MG63 (cell line): ENCODE data around the gene KCNMB2. TPM values are rescaled to one million over a fixed set of nuclear protein-coding genes. Genes with fewer than 3 reads are reported as not detected.

Source experiments
- DNase-seq: peaks from one replicate; pipeline ENCODE4 v3.0.0-alpha.2; 2020
- H3K27me3 ChIP-seq: fragments of 250-450 bp; sonication (Bioruptor Pico); 2 replicates; pipeline ENCODE4 v1.5.1; 2020; ENCODE audit warnings: mild to moderate bottlenecking, moderate library complexity
- H3K36me3 ChIP-seq: fragments of 250-450 bp; sonication (Bioruptor Pico); 2 replicates; pipeline ENCODE4 v1.5.1; 2020; ENCODE audit warnings: mild to moderate bottlenecking, moderate library complexity
- H3K4me3 ChIP-seq: fragments of 250-450 bp; sonication (Bioruptor Pico); 2 replicates; pipeline ENCODE4 v1.5.1; 2020; ENCODE audit warnings: mild to moderate bottlenecking, moderate library complexity
- H3K9me3 ChIP-seq: fragments of 250-450 bp; sonication (Bioruptor Pico); 2 replicates; pipeline ENCODE4 v1.5.1; 2020; ENCODE audit warnings: mild to moderate bottlenecking, moderate library complexity
- total RNA-seq: library from RNA; depleted of rRNA; stranded (reverse); fragments of >200 nt; shearing (Covaris generic); gene quantifications from 2 replicates; pipeline ENCODE4 v1.2.3, GENCODE V29; 2014; ENCODE audit warnings: low replicate concordance

KCNMB2 gene
- total RNA-seq, 1 experiment from 2014 or later = not detected

DNA sequence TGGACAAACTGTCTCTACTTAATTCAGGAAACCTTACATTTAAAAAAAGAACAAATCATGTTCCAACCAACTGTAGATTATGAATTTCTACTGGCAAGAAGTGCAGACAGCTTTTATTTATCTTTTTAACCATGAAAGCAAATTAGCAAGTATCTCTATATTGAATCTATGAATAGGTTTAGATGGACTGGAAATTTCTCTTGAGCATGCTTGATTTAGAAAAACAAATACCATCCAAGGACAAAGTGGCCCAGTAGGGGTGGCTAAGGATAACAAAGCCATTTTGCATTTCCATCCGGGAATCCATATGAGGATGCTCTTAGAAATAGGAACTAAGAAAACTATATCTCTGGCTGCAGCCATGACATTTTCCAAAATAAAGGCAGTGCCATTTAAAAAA is 150.6 kb downstream of the KCNMB2 start:
- Histone ChIP-seq H3K4me3 (no peak overlapping the region), H3K9me3 (no peaks in the 10 kb centered on the region; the same call in 1 of the 2 replicates), H3K36me3 (no peaks in the 10 kb centered on the region), H3K27me3 (peaks cover 2% of the 10 kb centered on the region; the same call in 1 of the 2 replicates)
- DNase-seq = no peak

DNA sequence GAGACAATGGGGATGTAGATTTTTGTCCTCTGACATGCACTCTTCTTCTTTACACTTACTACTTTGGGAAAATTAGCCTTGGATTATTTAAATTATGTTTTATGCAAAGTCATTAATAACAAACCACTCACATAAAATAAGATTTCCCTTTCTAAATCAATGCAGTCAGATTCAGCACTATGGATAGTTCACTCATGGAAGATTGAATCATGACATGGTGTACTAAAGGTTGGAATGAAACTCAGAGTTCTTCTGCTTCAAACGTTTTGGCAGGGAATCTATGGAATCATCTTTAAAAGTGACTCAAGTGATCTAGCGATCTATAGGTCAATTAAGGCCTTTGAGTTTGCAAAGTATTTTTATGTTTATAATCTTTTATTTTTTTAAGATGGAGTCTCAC is 154.3 kb downstream of the KCNMB2 start:
- DNase-seq = no peak
- Histone ChIP-seq H3K9me3 (peaks cover 5% of the 10 kb centered on the region), H3K36me3 (no peaks in the 10 kb centered on the region), H3K4me3 (no peak overlapping the region), H3K27me3 (peaks cover 2% of the 10 kb centered on the region; the same call in 1 of the 2 replicates)

DNA sequence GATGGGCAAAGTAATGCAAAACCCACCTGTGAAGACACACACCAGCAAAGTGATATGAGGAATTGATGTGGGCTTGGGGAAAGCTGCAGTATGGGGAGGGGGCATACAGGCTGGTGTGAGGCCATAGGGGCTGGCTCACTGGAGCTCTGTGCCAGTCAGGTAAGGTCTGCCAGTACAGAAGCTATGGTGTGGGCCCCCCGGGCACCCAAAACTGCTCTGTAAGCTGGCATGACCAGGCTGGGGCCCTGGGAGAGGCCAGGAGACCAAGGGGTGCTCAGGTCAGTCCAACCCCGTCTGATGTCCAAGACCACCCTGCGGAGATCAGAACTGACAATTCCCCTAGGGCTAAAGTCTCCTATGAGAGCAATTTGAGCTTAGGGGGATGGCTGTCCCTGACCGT is 163.1 kb downstream of the KCNMB2 start:
- Histone ChIP-seq H3K9me3 (peaks cover 27% of the 10 kb centered on the region), H3K4me3 (no peak overlapping the region), H3K36me3 (no peaks in the 10 kb centered on the region), H3K27me3 (no peaks in the 10 kb centered on the region)
- no peak for DNase-seq

DNA sequence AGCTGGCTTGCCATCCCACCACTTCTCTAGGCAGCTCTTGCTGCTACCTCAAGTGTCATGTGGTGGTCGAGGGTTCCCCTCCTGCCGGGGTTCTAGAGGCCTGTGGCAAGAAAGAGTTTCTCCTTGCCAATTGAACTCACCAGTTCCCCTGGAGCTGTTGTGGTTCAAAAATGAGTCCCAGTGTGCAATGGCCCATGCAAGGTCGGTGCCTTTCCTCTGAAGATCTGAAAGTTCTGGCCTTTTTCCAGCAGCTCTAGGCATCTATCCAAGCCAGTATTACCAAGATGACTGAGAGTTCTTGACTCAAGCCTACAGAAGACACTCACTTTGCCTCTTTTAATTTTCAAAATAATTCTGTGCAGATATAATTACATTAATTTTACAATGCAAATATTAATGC is 163.6 kb downstream of the KCNMB2 start:
- Histone ChIP-seq H3K27me3 (no peaks in the 10 kb centered on the region), H3K4me3 (no peak overlapping the region), H3K36me3 (no peaks in the 10 kb centered on the region), H3K9me3 (peaks cover 27% of the 10 kb centered on the region)
- peak; percentile 37 for DNase-seq

DNA sequence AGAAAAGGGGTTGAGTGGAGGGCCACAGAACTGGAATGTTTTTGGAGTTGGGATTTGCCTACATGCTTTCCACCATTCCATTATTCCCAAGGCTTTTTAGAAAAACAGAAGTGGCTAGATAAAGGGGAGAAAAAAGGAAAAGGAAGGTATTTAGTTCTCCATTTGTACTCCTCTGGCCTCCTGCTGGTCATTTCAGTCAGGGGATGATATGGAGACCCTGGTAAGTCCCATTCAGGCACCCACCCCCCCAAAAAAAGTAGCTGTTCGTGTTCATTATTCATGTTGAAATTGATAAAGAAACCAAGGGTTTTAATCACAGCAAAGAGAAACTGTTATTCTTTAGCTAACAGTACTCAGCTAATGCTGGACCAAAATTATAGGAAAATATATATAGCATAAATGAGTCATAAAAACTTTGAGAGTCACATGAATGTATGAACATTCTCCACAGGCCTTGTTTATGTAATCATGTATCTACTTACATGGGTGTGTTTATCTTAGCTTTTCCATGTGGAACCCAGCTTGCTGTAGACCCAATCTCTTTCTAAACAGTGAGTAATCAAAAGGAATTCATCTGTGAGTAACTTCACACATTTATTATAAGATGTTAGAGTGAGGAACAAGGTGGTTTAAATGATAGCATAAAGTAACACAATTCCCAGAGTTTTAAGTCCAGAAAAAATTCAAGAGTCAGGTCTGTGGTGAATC is 167.2 kb downstream of the KCNMB2 start:
- H3K9me3 ChIP-seq = peaks cover 5% of the 10 kb centered on the region; the same call in 1 of the 2 replicates
- no peaks in the 10 kb centered on the region for H3K36me3 ChIP-seq
- H3K27me3 ChIP-seq = no peaks in the 10 kb centered on the region
- peak; percentile 10 for DNase-seq
- no peak overlapping the region for H3K4me3 ChIP-seq

DNA sequence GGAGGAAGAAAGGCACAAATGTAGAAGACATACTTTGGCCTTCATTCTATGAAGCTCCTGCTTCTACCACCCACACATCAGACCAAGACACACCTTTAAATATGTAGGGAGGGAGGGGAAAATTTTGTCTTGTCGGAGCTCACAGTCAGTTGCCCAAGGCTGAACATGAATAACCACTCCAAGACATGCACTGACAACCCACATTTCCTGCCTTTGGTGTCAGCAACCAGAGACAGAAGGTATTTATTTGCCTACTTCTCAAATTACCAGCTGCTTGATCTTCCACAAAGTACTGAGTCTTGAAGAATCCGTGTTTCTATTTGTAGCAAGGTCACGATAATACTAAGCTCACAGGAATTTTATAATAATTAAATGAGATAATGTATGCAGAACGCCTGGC is 169.7 kb downstream of the KCNMB2 start:
- no peak overlapping the region for H3K4me3 ChIP-seq
- no peaks in the 10 kb centered on the region for H3K27me3 ChIP-seq
- H3K36me3 ChIP-seq = no peaks in the 10 kb centered on the region
- no peak for DNase-seq
- H3K9me3 ChIP-seq = 0 out of 2 replicates have a peak, but pooled peaks cover 2% of the 10 kb centered on the region

DNA sequence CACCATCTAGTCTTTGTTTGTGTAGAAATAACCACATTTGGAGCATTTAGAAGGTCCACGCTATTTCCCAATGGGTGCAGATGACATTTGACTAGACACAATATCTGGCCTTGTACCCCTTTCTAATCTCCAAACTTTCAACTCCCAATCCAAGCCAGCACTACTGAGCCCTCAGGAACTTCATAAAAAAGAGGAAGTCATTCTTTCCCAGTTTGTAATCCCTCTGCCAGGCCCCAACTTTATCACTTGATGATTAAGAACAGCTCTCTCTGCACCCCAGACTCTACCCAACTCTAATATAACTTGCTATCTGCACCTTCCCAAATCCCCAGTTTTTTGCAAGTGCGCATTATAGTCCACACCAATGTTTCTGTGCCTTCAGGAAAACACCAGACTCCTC is 170.2 kb downstream of the KCNMB2 start:
- Histone ChIP-seq H3K9me3 (no peaks in the 10 kb centered on the region), H3K27me3 (no peaks in the 10 kb centered on the region), H3K4me3 (no peak overlapping the region), H3K36me3 (no peaks in the 10 kb centered on the region)
- no peak for DNase-seq

DNA sequence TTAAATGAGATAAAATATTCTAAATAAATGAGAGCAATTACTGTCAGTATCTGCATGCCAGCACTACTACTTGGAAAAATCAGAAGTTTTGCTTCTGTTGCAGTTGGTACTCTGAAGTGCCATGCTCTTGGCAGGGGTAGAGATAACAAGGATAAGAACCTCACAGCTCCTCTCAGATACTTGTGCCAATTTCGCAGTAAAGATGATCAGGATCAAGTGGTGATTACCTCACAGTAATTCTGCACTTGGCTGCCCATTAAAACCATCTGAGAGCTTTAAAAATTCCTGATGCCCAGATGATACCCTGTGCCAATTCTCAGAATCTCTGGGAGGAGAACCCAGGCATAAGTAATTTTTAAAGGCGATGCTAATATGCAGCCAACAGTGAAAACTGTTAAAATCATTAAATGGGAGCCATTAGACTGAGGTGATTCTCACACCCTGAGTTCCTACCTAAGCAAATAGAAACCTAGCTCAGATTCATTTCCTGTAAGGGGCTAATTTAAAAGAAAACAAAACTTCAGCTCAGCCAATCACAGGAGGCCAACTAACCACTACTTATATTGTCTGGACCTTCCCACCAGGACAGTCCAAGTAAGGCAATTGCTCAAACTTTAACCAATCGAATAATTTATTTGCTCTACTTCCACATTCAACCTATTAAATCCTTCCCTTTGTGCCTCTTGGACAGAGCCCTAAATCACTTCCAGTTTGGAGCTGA is 171.2 kb downstream of the KCNMB2 start:
- DNase-seq = no peak

DNA sequence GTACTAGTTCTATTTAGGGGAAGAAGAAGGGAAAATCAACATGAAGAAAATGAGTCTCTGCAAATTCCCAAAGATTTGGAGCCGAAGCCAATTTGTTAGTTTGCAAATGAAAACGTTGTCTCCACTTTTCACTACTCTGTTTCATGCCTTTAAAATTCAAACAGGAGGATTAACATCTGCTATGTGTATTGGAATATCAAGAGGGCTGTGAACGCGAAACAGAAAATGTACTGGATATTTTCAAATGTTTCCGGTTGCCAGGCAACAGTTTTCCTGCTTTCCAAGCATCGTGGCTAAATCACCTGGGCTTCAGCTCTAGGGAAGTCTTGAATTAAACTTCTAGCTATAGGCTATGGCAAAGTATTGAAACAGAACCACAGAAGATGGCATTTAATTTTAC is 172.8 kb downstream of the KCNMB2 start:
- Histone ChIP-seq H3K27me3 (no peaks in the 10 kb centered on the region), H3K36me3 (no peaks in the 10 kb centered on the region), H3K9me3 (no peaks in the 10 kb centered on the region), H3K4me3 (no peak overlapping the region)
- no peak for DNase-seq

More for the DNA sequence above, 171.2 kb downstream of the KCNMB2 start:
- H3K4me3 ChIP-seq = no peak overlapping the region
- no peaks in the 10 kb centered on the region for H3K9me3 ChIP-seq
- no peaks in the 10 kb centered on the region for H3K27me3 ChIP-seq
- no peaks in the 10 kb centered on the region for H3K36me3 ChIP-seq

DNA sequence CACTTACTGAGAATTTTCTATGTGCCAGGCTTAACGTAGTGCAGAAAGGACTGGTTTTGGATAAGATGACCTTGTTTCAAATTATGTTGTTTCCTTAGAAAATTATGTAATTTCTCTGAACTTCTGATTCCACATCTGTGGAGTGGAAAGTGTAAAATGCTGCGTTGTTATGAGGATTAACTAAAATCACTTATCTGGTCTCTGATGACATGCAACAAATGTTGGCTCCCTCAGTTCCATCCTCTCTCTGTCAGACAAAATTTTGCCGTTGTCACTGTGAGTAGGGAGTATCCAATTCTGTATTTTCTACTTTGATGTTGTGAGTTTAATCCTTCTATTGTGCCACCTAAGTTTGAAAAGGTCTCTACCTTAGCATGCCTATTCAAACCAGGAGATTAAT is 175.5 kb downstream of the KCNMB2 start:
- no peaks in the 10 kb centered on the region for H3K27me3 ChIP-seq
- H3K4me3 ChIP-seq = no peak overlapping the region
- H3K36me3 ChIP-seq = no peaks in the 10 kb centered on the region
- DNase-seq = no peak
- H3K9me3 ChIP-seq = no peaks in the 10 kb centered on the region

DNA sequence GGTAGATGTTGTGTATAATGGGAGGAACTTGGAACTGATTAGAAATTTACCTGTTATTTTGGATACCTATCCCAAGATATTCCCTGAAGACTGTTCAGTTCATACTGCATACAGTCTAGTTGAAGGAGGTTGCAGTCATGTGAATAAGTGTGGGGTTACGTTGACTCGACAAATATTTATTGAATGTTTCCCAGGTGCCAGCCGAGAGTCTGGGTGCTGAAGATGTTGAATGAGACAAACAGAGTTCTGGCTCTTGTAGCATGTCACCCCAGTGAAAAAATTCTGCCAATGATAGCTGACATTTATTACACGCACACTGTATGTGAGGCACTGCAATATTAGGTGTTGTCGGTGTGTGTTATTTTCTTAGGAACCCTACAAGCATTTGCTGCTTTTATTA is 176.0 kb downstream of the KCNMB2 start:
- Histone ChIP-seq H3K9me3 (no peaks in the 10 kb centered on the region), H3K4me3 (no peak overlapping the region), H3K36me3 (no peaks in the 10 kb centered on the region), H3K27me3 (no peaks in the 10 kb centered on the region)
- no peak for DNase-seq

DNA sequence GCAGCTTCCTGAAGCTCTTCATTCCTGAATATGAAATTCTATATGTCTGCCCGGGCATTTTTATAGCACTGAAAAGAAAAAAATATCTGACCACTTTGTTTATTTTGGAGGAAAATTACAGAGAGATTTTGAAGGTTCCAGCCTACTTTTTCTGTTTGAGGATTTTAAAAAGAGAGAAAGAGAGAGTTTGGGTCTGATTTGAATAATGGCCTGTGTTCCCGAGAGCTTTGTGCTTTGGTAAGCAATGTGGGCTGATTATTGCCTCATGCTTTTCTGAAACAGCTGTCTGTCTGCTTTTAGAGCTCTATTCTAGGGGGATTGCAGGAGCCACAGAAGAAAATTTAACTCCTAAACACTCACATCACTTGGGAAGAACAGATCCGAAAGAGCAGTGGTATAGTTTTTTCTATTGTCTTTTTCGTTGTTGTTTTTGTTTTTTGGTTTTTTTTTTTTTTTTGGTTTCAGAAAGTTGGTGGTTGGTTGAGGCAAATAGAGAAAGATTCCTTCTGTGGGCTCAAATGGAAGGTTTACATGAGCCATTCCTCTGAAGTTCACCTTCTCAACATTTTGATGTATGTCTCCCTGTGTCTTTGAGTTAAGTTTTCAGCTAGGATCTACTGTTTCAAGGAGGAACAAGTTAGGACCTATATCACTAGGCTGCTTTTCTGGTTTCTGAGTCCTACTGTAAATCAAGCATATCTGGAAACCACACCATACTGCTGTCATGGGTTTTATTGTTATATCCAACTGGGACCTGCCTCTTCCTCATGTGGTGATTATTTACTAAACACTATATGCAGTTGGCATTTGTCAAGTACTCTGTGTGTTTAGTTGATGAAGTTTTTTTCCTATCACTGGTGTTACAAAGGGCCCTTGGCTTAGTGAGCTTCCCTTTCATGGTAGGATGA is 178.9 kb downstream of the KCNMB2 start:
- Histone ChIP-seq H3K4me3 (no peak overlapping the region), H3K36me3 (no peaks in the 10 kb centered on the region), H3K9me3 (no peaks in the 10 kb centered on the region), H3K27me3 (no peaks in the 10 kb centered on the region)
- DNase-seq = no peak

DNA sequence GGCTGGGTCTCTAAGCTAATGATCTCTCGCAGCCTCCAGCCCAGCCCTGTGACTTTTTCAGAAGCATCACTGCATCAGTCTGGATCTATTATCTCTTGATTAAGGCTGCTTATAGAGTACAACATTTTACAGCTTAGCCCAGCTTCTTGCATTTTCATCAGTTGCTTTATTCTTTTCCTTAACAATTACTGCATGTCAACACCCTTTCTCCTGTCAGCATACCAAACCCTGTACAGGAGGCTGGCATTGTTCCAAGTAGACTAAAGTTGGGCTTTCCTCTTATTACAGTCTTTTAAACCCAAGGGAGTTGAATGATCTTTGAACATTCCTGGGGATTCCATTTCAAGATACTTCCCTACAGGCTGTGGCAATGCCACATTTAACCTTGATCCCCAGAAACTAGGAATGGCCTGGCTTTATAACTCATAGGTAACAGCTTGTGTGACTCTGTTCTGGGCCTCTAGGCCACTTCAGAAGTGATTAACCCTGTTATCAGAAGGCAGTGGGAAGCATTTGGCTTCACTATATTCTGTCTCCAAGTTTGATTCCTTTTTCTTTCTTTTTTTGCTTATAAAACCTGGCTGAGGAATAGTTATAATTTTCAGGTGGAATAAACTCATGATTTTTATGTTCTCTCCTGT is 182.9 kb downstream of the KCNMB2 start:
- DNase-seq = no peak
- Histone ChIP-seq H3K9me3 (no peaks in the 10 kb centered on the region), H3K4me3 (no peak overlapping the region), H3K27me3 (no peaks in the 10 kb centered on the region), H3K36me3 (no peaks in the 10 kb centered on the region)

DNA sequence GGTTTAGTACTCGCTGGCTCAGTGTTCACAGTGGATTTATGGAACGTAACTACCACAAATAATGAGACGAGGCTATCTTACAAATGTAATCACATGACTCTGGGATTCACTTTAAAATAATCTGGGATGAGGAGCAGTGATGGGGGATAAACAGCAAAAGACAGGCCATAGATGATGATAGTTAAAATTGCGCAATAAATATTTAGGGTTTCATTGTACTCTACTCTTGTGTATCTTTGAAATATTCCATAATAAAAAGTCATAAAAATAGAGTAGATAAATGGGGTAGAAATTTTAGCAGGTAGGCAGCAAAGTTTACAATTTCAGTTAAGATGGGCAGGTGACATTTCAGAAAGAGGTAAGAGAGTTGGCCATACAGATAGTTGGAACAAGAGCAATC is 196.6 kb downstream of the KCNMB2 start:
- Histone ChIP-seq H3K27me3 (no peaks in the 10 kb centered on the region), H3K9me3 (no peaks in the 10 kb centered on the region), H3K36me3 (no peaks in the 10 kb centered on the region), H3K4me3 (no peak overlapping the region)
- DNase-seq = no peak

DNA sequence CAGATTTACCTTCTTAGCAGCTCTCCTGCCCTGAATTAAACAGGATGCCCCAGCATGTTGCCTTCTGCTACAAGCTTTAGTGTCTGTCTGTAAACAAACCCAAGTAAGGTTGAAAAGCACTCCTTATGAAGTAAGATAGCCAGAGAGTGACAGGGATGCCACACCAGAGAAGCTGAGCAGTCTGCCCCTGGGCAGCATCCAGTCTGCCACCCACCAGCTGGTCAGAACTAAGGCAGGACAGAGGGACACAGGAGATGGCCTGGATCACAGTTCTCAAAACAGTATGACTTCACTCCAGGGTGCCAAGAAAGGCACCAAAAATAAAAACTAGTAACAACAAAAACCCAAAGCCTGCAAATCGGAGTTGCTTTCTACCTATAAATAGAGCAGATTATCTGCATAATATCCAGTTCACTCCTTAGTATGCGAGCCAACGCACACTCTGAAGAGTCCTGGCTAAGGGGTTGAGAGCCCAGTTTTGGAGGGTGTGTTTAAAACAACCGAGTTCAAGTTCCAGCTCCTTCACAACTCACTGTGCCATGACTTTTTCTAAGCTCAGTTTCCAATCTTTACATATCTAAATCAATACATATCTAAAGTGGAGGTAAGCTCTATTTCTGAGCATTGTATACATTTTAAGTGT is 198.9 kb downstream of the KCNMB2 start:
- Histone ChIP-seq H3K27me3 (no peaks in the 10 kb centered on the region), H3K4me3 (no peak overlapping the region), H3K36me3 (no peaks in the 10 kb centered on the region), H3K9me3 (no peaks in the 10 kb centered on the region)
- no peak for DNase-seq

DNA sequence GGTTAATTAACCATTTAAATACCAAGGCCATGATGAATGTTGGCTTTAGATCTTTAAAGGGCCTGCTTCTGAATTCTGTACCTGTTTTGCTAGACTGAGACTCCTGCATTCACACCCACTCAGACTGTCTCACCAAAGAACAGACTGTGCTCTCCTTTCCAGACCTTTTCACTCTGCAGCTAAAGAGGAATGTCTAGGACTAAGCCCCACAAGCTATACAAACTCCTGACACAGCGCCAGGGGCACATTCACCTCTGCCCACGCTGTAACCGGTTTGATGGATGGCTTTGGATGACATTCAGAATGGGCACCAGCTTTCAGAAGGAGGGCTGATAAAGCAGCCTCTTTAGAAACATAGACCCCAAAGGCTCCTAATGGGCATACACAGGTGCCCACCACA is 200.1 kb downstream of the KCNMB2 start:
- Histone ChIP-seq H3K27me3 (no peaks in the 10 kb centered on the region), H3K4me3 (no peak overlapping the region), H3K36me3 (no peaks in the 10 kb centered on the region), H3K9me3 (no peaks in the 10 kb centered on the region)
- DNase-seq = no peak
